Hepatocyte (in vitro differentiated cells): Measurements from ENCODE around the gene RABGAP1L.

Experiments
- EZH2 ChIP-seq: fragments of 200-600 bp; sonication (generic); IDR thresholded peaks from 2 replicates; pipeline ENCODE4 v1.6.1; 2016; ENCODE audit warnings: antibody characterized with exemption, mild to moderate bottlenecking, borderline replicate concordance
- EZH2phosphoT487 ChIP-seq: fragments of 200-600 bp; sonication (generic); IDR thresholded peaks from one replicate; pipeline ENCODE4 v1.6.1; 2018; ENCODE audit warnings: antibody characterized with exemption, mild to moderate bottlenecking, low read depth, moderate library complexity; ENCODE audit not compliant: unreplicated experiment, severe bottlenecking
- TF ChIP-seq, protein P1 (sequence below): fragments of 200-600 bp; sonication (generic); IDR thresholded peaks from 2 replicates; pipeline ENCODE4 v1.5.1; 2016; ENCODE audit warnings: antibody characterized with exemption, mild to moderate bottlenecking; ENCODE audit not compliant: poor library complexity

DNA sequence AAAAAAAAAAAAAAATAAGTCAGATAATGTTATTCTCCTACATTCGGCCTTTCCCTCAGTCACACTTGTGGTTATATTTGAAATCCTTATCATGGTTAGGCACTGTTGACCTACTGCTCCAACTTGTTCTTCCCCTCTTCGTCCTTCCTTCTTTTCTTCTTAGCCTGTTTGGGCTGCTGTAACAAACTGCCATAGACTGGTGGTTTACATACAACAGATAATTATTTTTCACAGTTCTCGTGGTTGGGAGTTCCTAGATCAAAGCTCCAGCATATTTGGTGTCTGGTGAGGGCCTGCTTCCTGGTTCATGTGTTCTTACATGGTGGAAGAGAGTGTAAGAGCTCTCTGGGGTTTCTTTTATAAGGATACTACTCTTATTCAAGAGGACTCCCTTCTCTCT is 73.4 kb downstream of the RABGAP1L start:
- TF ChIP-seq, protein P1, sequence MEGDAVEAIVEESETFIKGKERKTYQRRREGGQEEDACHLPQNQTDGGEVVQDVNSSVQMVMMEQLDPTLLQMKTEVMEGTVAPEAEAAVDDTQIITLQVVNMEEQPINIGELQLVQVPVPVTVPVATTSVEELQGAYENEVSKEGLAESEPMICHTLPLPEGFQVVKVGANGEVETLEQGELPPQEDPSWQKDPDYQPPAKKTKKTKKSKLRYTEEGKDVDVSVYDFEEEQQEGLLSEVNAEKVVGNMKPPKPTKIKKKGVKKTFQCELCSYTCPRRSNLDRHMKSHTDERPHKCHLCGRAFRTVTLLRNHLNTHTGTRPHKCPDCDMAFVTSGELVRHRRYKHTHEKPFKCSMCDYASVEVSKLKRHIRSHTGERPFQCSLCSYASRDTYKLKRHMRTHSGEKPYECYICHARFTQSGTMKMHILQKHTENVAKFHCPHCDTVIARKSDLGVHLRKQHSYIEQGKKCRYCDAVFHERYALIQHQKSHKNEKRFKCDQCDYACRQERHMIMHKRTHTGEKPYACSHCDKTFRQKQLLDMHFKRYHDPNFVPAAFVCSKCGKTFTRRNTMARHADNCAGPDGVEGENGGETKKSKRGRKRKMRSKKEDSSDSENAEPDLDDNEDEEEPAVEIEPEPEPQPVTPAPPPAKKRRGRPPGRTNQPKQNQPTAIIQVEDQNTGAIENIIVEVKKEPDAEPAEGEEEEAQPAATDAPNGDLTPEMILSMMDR: no peak
- TF ChIP-seq EZH2: no peak
- no peak for TF ChIP-seq EZH2phosphoT487
